ENCODE results near the gene TUFT1. TPM values are rescaled to one million over a fixed set of nuclear protein-coding genes. Genes with fewer than 3 reads are reported as not detected.

TUFT1 gene
- polyA plus RNA-seq, 3 donors: 1.5 to 1.7 (median 1.6) TPM

DNA sequence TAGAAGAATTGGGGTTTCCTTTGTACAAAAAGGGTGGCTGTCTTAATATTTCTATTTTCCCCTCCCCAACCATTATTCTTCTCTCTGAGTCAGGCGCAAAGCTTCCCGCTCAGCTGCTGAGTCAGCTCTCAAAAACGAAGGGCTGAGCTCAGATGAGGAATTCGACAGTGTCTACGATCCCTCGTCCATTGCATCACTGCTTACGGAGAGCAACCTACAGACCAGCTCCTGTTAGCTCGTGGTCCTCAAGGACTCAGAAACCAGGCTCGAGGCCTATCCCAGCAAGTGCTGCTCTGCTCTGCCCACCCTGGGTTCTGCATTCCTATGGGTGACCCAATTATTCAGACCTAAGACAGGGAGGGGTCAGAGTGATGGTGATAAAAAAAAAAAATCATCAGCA, 3.0 kb upstream of the TUFT1 start:
- no peak overlapping the region for H2AFZ ChIP-seq (ENCODE audit: insufficient read depth, low read depth, low read length, poor library complexity, severe bottlenecking)
- H3K36me3 Mint-ChIP-seq: peaks cover 0 to 5% of the 10 kb centered on the region in 2 donors
- H3K9me3 Mint-ChIP-seq: no peaks in the 10 kb centered on the region
- H3K9ac ChIP-seq (ENCODE audit: insufficient read depth, low read length, poor library complexity, severe bottlenecking): no peak overlapping the region
- 63% methylated on average over 8 of the region's 9 CpGs for WGBS (ENCODE audit: insufficient coverage)
- no peak overlapping the region for H3K4me3 Mint-ChIP-seq
- peaks cover 21% of the 10 kb centered on the region in 2 donors for H3K4me1 ChIP-seq (ENCODE audit: control insufficient read depth in 1 of 2, insufficient read depth in 2 of 2, low read length in 2 of 2)
- H3K27ac ChIP-seq (ENCODE audit: low read depth in 1 of 2, low read length in 2 of 2): no peak overlapping the region
- H3K79me2 ChIP-seq (ENCODE audit: insufficient read depth, low read length): no peaks in the 10 kb centered on the region
- intact Hi-C loops (cut with micrococcal nuclease): loop anchor here in 1 of 2 donors (2.0 to 10.0 kb wide), 3 partner anchors 92 to 300 kb away; partner anchors contain the start of gene C2CD4D
- H3K9me3 ChIP-seq (replicated peaks in 1 of 2; ENCODE audit: control insufficient read depth in 1 of 2, insufficient read depth in 1 of 2, low read length in 2 of 2): no peaks in the 10 kb centered on the region
- TF ChIP-seq, protein P1, sequence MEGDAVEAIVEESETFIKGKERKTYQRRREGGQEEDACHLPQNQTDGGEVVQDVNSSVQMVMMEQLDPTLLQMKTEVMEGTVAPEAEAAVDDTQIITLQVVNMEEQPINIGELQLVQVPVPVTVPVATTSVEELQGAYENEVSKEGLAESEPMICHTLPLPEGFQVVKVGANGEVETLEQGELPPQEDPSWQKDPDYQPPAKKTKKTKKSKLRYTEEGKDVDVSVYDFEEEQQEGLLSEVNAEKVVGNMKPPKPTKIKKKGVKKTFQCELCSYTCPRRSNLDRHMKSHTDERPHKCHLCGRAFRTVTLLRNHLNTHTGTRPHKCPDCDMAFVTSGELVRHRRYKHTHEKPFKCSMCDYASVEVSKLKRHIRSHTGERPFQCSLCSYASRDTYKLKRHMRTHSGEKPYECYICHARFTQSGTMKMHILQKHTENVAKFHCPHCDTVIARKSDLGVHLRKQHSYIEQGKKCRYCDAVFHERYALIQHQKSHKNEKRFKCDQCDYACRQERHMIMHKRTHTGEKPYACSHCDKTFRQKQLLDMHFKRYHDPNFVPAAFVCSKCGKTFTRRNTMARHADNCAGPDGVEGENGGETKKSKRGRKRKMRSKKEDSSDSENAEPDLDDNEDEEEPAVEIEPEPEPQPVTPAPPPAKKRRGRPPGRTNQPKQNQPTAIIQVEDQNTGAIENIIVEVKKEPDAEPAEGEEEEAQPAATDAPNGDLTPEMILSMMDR (IDR thresholded peaks at IDR 0.05): no peak
- H3K27ac Mint-ChIP-seq: no peak overlapping the region
- H3K4me3 ChIP-seq (replicated peaks in 1 of 3; ENCODE audit: low read depth in 2 of 3, low read length in 3 of 3): no peak overlapping the region
- H3K4me1 Mint-ChIP-seq: peaks cover 24% of the 10 kb centered on the region
- no peak overlapping the region for H3K4me2 ChIP-seq (replicated peaks; ENCODE audit: extremely low read depth, low read length, poor library complexity, severe bottlenecking)
- H3K36me3 ChIP-seq (replicated peaks in 1 of 2; ENCODE audit: control insufficient read depth in 1 of 2, insufficient read depth in 2 of 2, low read length in 2 of 2): no peaks in the 10 kb centered on the region
- peaks cover 21 to 29% (median 28%) of the 10 kb centered on the region in 3 donors for H3K27me3 Mint-ChIP-seq (ENCODE audit: low read depth in 3 of 3)
- peak in 2 of 3 donors; percentile 20 to 48 for DNase-seq
- H4K20me1 ChIP-seq (ENCODE audit: insufficient read depth, low read length): no peaks in the 10 kb centered on the region
- peaks cover 5 to 12% of the 10 kb centered on the region in 2 donors for H3K27me3 ChIP-seq (ENCODE audit: control insufficient read depth in 2 of 2, insufficient read depth in 2 of 2, low read length in 2 of 2)

DNA sequence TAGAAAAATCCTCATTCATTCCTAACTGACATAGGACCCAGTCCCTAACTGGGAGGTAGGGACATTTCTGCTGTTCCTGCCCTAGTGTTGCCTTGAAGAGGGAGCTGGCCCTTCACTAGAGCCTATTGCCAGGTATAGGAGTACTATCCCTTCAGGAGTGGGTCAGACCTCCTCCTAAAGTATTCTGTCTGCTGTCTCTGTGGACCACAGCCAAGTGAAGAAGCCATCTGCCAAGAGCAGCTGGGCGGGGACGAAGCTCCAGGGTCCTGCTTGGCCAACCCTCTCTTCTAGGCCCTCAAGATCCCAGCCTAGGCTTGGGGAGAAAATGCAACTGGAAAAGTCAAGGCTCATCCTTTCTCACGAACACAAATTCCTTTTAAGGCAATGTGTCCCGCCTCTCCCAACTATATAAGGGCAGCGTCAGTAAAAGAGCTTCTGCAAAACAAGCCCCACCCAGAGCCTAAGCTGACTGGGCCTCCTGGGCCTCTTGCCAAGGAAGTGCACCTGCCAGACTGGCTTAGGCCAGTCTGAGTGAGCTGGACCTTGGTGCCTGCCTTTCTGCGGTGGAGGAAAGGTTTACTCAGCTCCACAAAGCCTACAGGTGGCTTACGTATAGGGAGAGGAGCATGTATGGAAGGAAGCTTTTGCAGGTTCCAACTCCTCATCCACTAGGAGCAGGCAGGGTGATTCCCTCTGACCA, 638 bp upstream of the TUFT1 start:
- H3K4me3 Mint-ChIP-seq: peak overlapping the region; percentile 95 to 96
- intact Hi-C loops (cut with micrococcal nuclease): loop anchor here (5.0 to 10.0 kb wide), 3 partner anchors 82 to 298 kb away; partner anchors contain the start of genes C2CD4D (in 1 of the 2) and POGZ (in 1 of the 2)
- H3K36me3 Mint-ChIP-seq: peaks cover 0 to 5% of the 10 kb centered on the region in 2 donors
- H2AFZ ChIP-seq (ENCODE audit: insufficient read depth, low read depth, low read length, poor library complexity, severe bottlenecking): peak overlapping the region; percentile 78
- H3K27ac ChIP-seq (ENCODE audit: low read depth in 1 of 2, low read length in 2 of 2): peak overlapping the region; percentile 25 to 33
- 38% methylated on average over 4 of the region's 7 CpGs for WGBS (ENCODE audit: insufficient coverage)
- DNase-seq: peak; percentile 68 to 80 (median 77)
- no peaks in the 10 kb centered on the region for H3K79me2 ChIP-seq (ENCODE audit: insufficient read depth, low read length)
- peaks cover 21% of the 10 kb centered on the region in 2 donors for H3K4me1 ChIP-seq (ENCODE audit: control insufficient read depth in 1 of 2, insufficient read depth in 2 of 2, low read length in 2 of 2)
- no peaks in the 10 kb centered on the region for H3K9me3 Mint-ChIP-seq
- H3K36me3 ChIP-seq (replicated peaks in 1 of 2; ENCODE audit: control insufficient read depth in 1 of 2, insufficient read depth in 2 of 2, low read length in 2 of 2): no peaks in the 10 kb centered on the region
- H3K4me1 Mint-ChIP-seq: peaks cover 24% of the 10 kb centered on the region
- peaks cover 21 to 31% (median 30%) of the 10 kb centered on the region in 3 donors for H3K27me3 Mint-ChIP-seq (ENCODE audit: low read depth in 3 of 3)
- peak overlapping the region; percentile 56 to 88 (median 82) for H3K27ac Mint-ChIP-seq
- peak overlapping the region; percentile 91 for H3K4me2 ChIP-seq (replicated peaks; ENCODE audit: extremely low read depth, low read length, poor library complexity, severe bottlenecking)
- no peak overlapping the region for H3K9ac ChIP-seq (ENCODE audit: insufficient read depth, low read length, poor library complexity, severe bottlenecking)
- H3K4me3 ChIP-seq (replicated peaks in 1 of 3; ENCODE audit: low read depth in 2 of 3, low read length in 3 of 3): peak overlapping the region; percentile 59 to 87 (median 78)
- H4K20me1 ChIP-seq (ENCODE audit: insufficient read depth, low read length): no peaks in the 10 kb centered on the region
- TF ChIP-seq, protein P1 (IDR thresholded peaks at IDR 0.05): no peak
- H3K9me3 ChIP-seq (replicated peaks in 1 of 2; ENCODE audit: control insufficient read depth in 1 of 2, insufficient read depth in 1 of 2, low read length in 2 of 2): no peaks in the 10 kb centered on the region
- H3K27me3 ChIP-seq (ENCODE audit: control insufficient read depth in 2 of 2, insufficient read depth in 2 of 2, low read length in 2 of 2): peaks cover 5 to 20% of the 10 kb centered on the region in 2 donors

All from CD14-positive monocyte (primary cell).